SU-DHL-6 (cell line): Measurements from ENCODE around the gene CCP110.

Experiments used
- H2AFZ ChIP-seq: fragments of 200-600 bp; sonication (generic); 2 replicates; pipeline ENCODE4 v1.6.1; 2014; ENCODE audit warnings: low read depth, mild to moderate bottlenecking, moderate library complexity, mixed read lengths, antibody characterized with exemption, low read length; ENCODE audit not compliant: severe bottlenecking
- H3F3A ChIP-seq: fragments of 200-600 bp; shearing (Covaris generic); 2 replicates; pipeline ENCODE4 v1.6.0; 2016; ENCODE audit warnings: antibody characterized with exemption, mild to moderate bottlenecking; ENCODE audit not compliant: insufficient read depth
- H3K27ac ChIP-seq: fragments of 200-600 bp; sonication (generic); 2 replicates; pipeline ENCODE4 v1.5.1; 2016; ENCODE audit warnings: low read depth, mild to moderate bottlenecking, low read length, moderate library complexity, mixed read lengths
- H3K27me3 ChIP-seq: fragments of 200-600 bp; sonication (generic), shearing (Covaris generic); 2 replicates; pipeline ENCODE4 v1.6.0; 2014; ENCODE audit warnings: mild to moderate bottlenecking, low read length
- H3K36me3 ChIP-seq: fragments of 200-600 bp; sonication (generic); 2 replicates; pipeline ENCODE4 v1.6.1; 2014; ENCODE audit warnings: mild to moderate bottlenecking, low read length, mixed read lengths
- H3K4me2 ChIP-seq: fragments of 300-600, 200-600 bp; shearing (Covaris generic), sonication (generic); 2 replicates; pipeline ENCODE4 v1.6.0; 2014; ENCODE audit warnings: low read length, low read depth, mild to moderate bottlenecking; ENCODE audit not compliant: poor library complexity, severe bottlenecking
- H3K4me3 ChIP-seq: fragments of 200-600 bp; sonication (generic); 2 replicates; pipeline ENCODE4 v1.5.1; 2014; ENCODE audit warnings: antibody characterized with exemption, low read length, mild to moderate bottlenecking, mixed read lengths; ENCODE audit not compliant: insufficient read depth, poor library complexity, severe bottlenecking
- H3K79me2 ChIP-seq: fragments of 200-600 bp; sonication (generic); 2 replicates; pipeline ENCODE4 v1.6.1; 2014; ENCODE audit warnings: mild to moderate bottlenecking, low read length, moderate library complexity; ENCODE audit not compliant: insufficient read depth
- H3K9ac ChIP-seq: fragments of 200-600 bp; sonication (generic); 2 replicates; pipeline ENCODE4 v1.7.0; 2014; ENCODE audit warnings: mild to moderate bottlenecking, low read length
- H3K9me2 ChIP-seq: fragments of 200-600 bp; sonication (generic); replicated peaks from 2 replicates; pipeline ENCODE4 v1.6.1; 2014; ENCODE audit warnings: low read length; ENCODE audit not compliant: insufficient read depth
- H3K9me3 ChIP-seq: fragments of 200-600 bp; sonication (generic); 2 replicates; pipeline ENCODE4 v1.6.1; 2014; ENCODE audit warnings: low read length, mixed read lengths; ENCODE audit not compliant: insufficient read depth
- H4K20me1 ChIP-seq: fragments of 200-600 bp; sonication (generic); 2 replicates; pipeline ENCODE4 v1.6.1; 2014; ENCODE audit warnings: low read depth, mild to moderate bottlenecking, antibody characterized with exemption, low read length, moderate library complexity, mixed read lengths
- EZH2phosphoT487 ChIP-seq: fragments of 200-600 bp; sonication (generic), shearing (Covaris generic); conservative IDR thresholded peaks from 2 replicates; pipeline ENCODE4 v1.6.1; 2018; ENCODE audit warnings: mild to moderate bottlenecking, antibody characterized with exemption, low read length, moderate library complexity, mixed read lengths
- TF ChIP-seq, protein P1 (sequence below): fragments of 200-600 bp; sonication (generic); IDR thresholded peaks from one replicate; pipeline ENCODE4 v1.5.1; 2017; ENCODE audit warnings: antibody characterized with exemption, mild to moderate bottlenecking, low read length, moderate library complexity; ENCODE audit not compliant: insufficient read depth, poor library complexity, severe bottlenecking

Gene CCP110

DNA sequence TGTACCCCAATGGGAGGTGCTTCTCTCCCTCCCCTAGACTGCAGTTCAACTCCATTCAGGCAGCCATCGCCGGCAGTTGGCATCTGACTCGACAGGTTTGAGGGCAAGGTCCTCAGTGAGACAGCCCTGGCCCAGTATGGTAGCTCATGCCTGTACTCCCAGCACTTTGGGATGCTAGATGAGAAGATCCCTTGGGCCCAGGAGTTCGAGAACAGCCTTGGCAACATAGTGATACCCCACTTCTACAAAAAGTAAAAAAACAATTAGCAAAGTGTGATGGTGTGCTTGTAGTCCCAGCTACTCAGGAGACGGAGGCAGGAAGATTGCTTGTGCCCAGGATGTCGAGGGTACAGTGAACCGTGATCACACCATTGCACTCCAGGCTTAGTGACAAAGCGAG, 43.8 kb downstream of the CCP110 start:
- Histone ChIP-seq H3K9ac (no peak overlapping the region), H3K79me2 (no peaks in the 10 kb centered on the region), H3K9me2 (no peaks in the 10 kb centered on the region), H3K27ac (no peak overlapping the region), H3F3A (no peaks in the 10 kb centered on the region), H2AFZ (no peak overlapping the region), H3K4me3 (no peak overlapping the region), H3K27me3 (no peaks in the 10 kb centered on the region), H3K9me3 (no peaks in the 10 kb centered on the region), H3K36me3 (no peaks in the 10 kb centered on the region), H3K4me2 (no peak overlapping the region), H4K20me1 (no peaks in the 10 kb centered on the region)
- TF ChIP-seq EZH2phosphoT487 = no peak
- TF ChIP-seq, protein P1, sequence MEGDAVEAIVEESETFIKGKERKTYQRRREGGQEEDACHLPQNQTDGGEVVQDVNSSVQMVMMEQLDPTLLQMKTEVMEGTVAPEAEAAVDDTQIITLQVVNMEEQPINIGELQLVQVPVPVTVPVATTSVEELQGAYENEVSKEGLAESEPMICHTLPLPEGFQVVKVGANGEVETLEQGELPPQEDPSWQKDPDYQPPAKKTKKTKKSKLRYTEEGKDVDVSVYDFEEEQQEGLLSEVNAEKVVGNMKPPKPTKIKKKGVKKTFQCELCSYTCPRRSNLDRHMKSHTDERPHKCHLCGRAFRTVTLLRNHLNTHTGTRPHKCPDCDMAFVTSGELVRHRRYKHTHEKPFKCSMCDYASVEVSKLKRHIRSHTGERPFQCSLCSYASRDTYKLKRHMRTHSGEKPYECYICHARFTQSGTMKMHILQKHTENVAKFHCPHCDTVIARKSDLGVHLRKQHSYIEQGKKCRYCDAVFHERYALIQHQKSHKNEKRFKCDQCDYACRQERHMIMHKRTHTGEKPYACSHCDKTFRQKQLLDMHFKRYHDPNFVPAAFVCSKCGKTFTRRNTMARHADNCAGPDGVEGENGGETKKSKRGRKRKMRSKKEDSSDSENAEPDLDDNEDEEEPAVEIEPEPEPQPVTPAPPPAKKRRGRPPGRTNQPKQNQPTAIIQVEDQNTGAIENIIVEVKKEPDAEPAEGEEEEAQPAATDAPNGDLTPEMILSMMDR = no peak

DNA sequence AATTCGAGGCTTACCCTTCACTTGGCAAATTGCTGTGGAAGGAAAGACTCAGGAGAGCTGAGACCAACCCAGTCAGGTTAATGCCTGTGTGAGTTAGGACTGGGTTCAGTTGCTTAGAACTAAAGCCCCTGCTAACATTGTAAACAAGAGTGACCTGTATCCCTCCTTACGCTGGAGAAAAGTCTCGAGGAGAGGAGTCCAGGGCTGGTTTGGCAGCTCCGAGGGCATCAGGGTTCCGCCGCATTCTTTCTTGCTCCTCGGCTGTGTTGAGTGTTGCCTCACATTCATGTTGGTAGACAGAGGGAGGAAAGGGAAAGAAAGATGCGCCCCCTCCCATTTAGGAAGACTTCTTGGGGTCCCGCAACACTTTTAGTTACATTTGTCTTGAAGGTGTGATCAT, 50.3 kb downstream of the CCP110 start:
- H3K79me2 ChIP-seq = no peaks in the 10 kb centered on the region
- H3K27me3 ChIP-seq = no peaks in the 10 kb centered on the region
- no peaks in the 10 kb centered on the region for H3K9me3 ChIP-seq
- H3F3A ChIP-seq = no peaks in the 10 kb centered on the region
- H2AFZ ChIP-seq = no peak overlapping the region
- TF ChIP-seq, protein P1 = no peak
- no peak for TF ChIP-seq EZH2phosphoT487
- H3K4me2 ChIP-seq = no peak overlapping the region
- no peaks in the 10 kb centered on the region for H3K36me3 ChIP-seq
- H3K4me3 ChIP-seq = no peak overlapping the region
- H3K9ac ChIP-seq = no peak overlapping the region
- no peak overlapping the region for H3K27ac ChIP-seq
- H3K9me2 ChIP-seq = no peaks in the 10 kb centered on the region
- no peaks in the 10 kb centered on the region for H4K20me1 ChIP-seq

DNA sequence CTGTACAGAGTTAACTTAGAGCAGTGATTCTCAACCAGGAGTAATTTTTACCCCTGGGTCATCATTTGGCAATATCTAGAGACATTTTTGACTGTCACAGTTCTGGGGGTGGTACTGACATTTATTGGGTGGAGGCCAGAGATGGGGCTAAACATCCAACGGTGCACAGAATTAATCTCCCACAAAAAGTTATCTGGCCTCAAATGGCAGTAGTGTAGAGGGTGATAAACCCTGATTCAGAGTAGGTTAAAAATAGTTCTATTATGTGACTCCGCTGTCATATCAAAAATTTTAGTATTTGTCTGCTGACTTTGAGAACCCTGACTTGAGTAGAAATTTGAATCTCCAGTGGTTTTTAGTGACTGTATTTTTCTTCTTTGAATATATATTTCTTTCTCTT, 50.9 kb downstream of the CCP110 start:
- Histone ChIP-seq H2AFZ (no peak overlapping the region), H4K20me1 (no peaks in the 10 kb centered on the region), H3K27ac (no peak overlapping the region), H3K9ac (no peak overlapping the region), H3K36me3 (no peaks in the 10 kb centered on the region), H3K4me3 (no peak overlapping the region), H3K27me3 (no peaks in the 10 kb centered on the region), H3K9me2 (no peaks in the 10 kb centered on the region), H3K9me3 (no peaks in the 10 kb centered on the region), H3K79me2 (no peaks in the 10 kb centered on the region), H3K4me2 (no peak overlapping the region), H3F3A (no peaks in the 10 kb centered on the region)
- TF ChIP-seq EZH2phosphoT487 = no peak
- TF ChIP-seq, protein P1 = no peak
